ENCODE data around the gene OTUD7B. TPM values are rescaled to one million over a fixed set of nuclear protein-coding genes. Genes with fewer than 3 reads are reported as not detected.
A peak's percentile ranks its signal among the peaks of the same experiment; 100 is the strongest.

OTUD7B gene
- total and polyA plus RNA-seq, 9 of the 15 experiments (the other 6 are each of a cell fraction or from before 2014, with no cell fraction given): 0.96 to 18.8 (median 7.4) TPM

DNA sequence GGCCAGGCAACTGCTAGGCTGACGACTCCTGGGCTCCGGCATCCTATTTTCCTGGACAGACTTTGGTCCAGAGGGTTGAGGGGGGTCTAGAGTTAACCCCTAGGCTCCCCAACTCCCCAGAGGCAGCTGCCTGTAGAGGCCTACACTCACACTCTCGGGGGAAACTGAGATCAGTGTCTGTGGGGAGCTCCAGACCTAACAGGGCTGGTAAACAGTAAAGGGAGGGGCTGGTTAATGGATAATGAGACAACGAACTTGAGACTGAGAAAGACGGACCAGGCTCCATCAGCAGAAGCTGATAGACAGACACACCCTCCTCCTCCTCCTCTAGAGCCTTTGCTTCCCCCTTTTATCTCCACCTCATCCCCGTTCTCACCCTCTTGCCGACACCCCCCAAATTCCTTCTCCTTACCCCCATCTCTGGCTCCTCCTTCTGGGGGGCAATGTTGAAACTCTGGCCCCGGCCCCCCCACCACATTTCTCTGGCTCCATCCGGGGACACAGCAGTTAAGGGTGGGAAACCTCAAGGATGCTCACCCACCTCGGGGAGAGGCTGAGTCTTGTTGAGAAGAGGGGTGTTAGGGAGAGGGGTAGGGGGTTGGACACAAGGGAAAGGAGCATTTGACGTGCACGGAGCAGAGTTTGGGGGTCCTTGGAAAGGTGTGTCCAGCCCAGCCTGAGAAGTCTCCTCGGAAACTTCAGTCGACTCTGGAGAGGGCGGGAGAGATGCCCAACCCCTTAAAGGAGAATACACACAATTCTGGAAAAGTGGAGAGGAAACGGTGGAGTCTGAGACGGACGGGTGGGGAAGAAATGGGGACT lies 74.1 kb downstream of the OTUD7B start, which contains the start of gene MTMR11 (continued):
- TF ChIP-seq, protein P1, sequence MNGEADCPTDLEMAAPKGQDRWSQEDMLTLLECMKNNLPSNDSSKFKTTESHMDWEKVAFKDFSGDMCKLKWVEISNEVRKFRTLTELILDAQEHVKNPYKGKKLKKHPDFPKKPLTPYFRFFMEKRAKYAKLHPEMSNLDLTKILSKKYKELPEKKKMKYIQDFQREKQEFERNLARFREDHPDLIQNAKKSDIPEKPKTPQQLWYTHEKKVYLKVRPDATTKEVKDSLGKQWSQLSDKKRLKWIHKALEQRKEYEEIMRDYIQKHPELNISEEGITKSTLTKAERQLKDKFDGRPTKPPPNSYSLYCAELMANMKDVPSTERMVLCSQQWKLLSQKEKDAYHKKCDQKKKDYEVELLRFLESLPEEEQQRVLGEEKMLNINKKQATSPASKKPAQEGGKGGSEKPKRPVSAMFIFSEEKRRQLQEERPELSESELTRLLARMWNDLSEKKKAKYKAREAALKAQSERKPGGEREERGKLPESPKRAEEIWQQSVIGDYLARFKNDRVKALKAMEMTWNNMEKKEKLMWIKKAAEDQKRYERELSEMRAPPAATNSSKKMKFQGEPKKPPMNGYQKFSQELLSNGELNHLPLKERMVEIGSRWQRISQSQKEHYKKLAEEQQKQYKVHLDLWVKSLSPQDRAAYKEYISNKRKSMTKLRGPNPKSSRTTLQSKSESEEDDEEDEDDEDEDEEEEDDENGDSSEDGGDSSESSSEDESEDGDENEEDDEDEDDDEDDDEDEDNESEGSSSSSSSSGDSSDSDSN (IDR thresholded peaks at IDR 0.05; ENCODE audit: borderline replicate concordance in 1 of 2, low read depth in 2 of 2, low read length in 2 of 2): no peak
- TF ChIP-seq, protein P2, sequence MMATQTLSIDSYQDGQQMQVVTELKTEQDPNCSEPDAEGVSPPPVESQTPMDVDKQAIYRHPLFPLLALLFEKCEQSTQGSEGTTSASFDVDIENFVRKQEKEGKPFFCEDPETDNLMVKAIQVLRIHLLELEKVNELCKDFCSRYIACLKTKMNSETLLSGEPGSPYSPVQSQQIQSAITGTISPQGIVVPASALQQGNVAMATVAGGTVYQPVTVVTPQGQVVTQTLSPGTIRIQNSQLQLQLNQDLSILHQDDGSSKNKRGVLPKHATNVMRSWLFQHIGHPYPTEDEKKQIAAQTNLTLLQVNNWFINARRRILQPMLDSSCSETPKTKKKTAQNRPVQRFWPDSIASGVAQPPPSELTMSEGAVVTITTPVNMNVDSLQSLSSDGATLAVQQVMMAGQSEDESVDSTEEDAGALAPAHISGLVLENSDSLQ (IDR thresholded peaks at IDR 0.05): peak; percentile 44
- no peak for TF ChIP-seq ZNF24 (IDR thresholded peaks at IDR 0.05)
- no peak for TF ChIP-seq ZBTB1 (CRISPR knock-in tag; IDR thresholded peaks at IDR 0.05; ENCODE audit: borderline replicate concordance, low read depth)
- TF ChIP-seq THRA (IDR thresholded peaks at IDR 0.05): no peak
- no peak for TF ChIP-seq PPARD (CRISPR knock-in tag; IDR thresholded peaks at IDR 0.05)
- TF ChIP-seq MAZ (CRISPR knock-in tag; conservative IDR thresholded peaks at IDR 0.05 in 1 of 2, IDR thresholded peaks at IDR 0.05 in 1 of 2): peak in 1 of 2 experiments; percentile 45; a peak in 1 of 4 replicates
- TF ChIP-seq ETV5 (CRISPR knock-in tag; IDR thresholded peaks at IDR 0.05; ENCODE audit: low read depth): no peak
- no peak for TF ChIP-seq KLF16 (IDR thresholded peaks at IDR 0.05)
- no peak for TF ChIP-seq ZNF263 (CRISPR knock-in tag; IDR thresholded peaks at IDR 0.05; ENCODE audit: borderline replicate concordance)
- TF ChIP-seq, protein P3, sequence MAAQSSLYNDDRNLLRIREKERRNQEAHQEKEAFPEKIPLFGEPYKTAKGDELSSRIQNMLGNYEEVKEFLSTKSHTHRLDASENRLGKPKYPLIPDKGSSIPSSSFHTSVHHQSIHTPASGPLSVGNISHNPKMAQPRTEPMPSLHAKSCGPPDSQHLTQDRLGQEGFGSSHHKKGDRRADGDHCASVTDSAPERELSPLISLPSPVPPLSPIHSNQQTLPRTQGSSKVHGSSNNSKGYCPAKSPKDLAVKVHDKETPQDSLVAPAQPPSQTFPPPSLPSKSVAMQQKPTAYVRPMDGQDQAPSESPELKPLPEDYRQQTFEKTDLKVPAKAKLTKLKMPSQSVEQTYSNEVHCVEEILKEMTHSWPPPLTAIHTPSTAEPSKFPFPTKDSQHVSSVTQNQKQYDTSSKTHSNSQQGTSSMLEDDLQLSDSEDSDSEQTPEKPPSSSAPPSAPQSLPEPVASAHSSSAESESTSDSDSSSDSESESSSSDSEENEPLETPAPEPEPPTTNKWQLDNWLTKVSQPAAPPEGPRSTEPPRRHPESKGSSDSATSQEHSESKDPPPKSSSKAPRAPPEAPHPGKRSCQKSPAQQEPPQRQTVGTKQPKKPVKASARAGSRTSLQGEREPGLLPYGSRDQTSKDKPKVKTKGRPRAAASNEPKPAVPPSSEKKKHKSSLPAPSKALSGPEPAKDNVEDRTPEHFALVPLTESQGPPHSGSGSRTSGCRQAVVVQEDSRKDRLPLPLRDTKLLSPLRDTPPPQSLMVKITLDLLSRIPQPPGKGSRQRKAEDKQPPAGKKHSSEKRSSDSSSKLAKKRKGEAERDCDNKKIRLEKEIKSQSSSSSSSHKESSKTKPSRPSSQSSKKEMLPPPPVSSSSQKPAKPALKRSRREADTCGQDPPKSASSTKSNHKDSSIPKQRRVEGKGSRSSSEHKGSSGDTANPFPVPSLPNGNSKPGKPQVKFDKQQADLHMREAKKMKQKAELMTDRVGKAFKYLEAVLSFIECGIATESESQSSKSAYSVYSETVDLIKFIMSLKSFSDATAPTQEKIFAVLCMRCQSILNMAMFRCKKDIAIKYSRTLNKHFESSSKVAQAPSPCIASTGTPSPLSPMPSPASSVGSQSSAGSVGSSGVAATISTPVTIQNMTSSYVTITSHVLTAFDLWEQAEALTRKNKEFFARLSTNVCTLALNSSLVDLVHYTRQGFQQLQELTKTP (IDR thresholded peaks at IDR 0.05; ENCODE audit: low read depth in 1 of 2, partially characterized antibody in 2 of 2): no peak
- no peak for TF ChIP-seq JUND (IDR thresholded peaks at IDR 0.05; ENCODE audit: borderline replicate concordance, low read depth, low read length)
- TF ChIP-seq JUND (tag; IDR thresholded peaks at IDR 0.05; ENCODE audit: borderline replicate concordance, low read depth, low read length): no peak
- TF ChIP-seq, protein P4, sequence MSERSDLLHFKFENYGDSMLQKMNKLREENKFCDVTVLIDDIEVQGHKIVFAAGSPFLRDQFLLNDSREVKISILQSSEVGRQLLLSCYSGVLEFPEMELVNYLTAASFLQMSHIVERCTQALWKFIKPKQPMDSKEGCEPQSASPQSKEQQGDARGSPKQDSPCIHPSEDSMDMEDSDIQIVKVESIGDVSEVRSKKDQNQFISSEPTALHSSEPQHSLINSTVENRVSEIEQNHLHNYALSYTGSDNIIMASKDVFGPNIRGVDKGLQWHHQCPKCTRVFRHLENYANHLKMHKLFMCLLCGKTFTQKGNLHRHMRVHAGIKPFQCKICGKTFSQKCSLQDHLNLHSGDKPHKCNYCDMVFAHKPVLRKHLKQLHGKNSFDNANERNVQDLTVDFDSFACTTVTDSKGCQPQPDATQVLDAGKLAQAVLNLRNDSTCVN (CRISPR knock-in tag; IDR thresholded peaks at IDR 0.05): 0 out of 2 replicates have a peak, but pooled peaks have one; percentile 55
- no peak for TF ChIP-seq SP1 (CRISPR knock-in tag; IDR thresholded peaks at IDR 0.05)
- no peak for TF ChIP-seq GTF2A2 (tag; IDR thresholded peaks at IDR 0.05)

Data from K562 (cell line).